Measurements from ENCODE around the gene ABHD6. TPM values are rescaled to one million over a fixed set of nuclear protein-coding genes. Genes with fewer than 3 reads are reported as not detected.
A peak's percentile ranks its signal among the peaks of the same experiment; 100 is the strongest.
"Not testable (repeated sequence)": the region's sequence is repeated elsewhere in the genome, so short reads cannot be mapped to it uniquely, and the experiment has no call there.

The ABHD6 gene
- total RNA-seq, 1 donor from 2014 or later, result 23.4 TPM

DNA sequence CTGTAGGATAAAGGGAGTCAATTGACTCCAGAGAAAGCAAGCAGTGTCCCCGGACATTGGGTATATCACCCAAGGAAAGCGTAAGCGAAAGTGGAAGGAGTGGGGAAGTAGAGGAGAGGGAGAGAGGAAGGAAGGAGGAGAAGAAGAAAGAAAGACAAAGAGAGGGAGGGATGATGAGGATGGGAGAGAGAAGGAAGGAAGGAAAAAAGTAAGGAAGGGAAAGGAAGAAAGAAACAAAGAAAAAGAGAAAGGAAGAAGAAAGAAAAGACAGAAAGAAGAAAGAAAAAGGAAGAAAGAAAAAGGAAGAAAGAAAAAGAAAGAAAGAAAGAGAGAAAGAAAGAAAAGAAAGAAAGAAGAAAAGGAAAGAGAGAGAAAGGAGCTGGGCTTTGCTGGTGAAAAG is 27.7 kb upstream of the ABHD6 start:
- no peak for DNase-seq (ENCODE audit: low spot score)

DNA sequence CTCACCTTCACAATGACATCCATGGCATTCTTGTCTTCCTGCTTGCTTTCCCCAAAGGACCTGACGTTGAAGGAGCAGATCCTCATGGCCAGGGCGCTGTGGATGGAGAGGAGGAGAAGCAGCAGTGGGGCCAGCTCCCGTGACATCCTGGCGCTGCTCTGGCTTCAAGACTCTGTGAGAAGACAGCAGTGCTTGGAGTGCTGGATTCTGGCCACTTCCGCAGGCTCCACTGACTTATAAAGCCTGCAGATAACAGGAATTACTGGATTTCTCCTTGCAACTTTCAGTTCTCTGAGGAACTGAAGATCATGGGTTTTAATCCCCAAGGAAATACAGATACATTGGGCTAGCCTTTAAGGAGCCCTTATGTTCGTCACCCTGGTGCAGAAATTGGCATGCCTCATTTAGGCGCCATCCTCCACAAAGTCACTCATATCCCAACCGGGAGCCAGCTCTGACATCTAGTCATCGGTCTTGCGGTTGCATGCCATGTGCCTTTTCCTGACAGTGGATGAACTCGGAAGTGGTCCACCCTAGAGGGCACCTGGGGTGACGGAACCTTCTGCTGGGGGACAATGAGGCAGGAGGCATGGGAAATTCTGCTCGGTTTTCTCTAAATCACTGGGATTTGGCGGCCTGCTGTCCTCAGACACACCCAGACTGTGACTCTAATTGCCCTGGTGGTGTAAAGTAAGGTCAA is 26.7 kb upstream of the ABHD6 start, which contains the start of gene DNASE1L3:
TSS of gene DNASE1L3 (minus strand) at position 212 of the 700 bp plus-strand sequence. CDS start at position 146, 66 bp downstream.
- no peak for DNase-seq (ENCODE audit: low spot score)

DNA sequence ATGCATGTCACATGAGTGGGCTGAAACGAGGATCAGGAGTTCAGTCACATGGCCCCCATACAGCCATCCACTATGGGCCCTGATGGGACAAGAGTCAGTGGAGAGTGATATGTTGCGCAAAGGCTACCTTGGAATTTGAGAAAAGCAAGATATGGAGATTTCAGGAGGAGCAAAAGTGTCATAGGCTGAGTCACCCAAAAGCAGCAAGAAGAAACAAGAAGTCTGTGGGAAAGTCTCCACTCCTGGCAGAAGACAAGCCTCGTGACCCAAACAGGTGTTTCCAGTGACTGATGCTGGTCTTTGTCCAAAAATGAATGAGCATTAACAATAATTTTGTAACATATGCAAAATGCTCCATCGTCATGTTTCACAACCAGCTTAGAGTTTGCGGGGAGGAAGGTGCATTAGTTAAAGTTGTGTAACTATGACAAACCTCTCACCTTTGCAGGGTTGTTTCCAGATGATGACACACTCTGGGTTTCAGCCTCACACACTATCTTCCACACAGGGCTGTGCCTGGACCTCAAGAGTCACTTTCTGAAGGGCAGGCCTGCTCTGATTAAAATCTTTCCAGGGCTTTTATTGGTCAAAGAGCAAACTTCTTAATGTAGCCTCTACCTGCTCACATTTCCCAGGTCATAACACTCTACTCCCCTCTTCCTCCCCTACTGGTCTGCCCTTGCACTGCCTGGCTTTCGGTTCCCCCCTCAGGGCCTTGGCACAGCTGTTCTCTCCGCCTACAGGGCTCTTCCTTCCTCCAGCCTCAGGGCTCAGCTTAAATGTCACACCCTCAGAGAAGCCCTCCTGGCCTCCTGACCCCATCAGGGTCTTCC is 22.9 kb upstream of the ABHD6 start:
- no peak for DNase-seq (ENCODE audit: low spot score)

DNA sequence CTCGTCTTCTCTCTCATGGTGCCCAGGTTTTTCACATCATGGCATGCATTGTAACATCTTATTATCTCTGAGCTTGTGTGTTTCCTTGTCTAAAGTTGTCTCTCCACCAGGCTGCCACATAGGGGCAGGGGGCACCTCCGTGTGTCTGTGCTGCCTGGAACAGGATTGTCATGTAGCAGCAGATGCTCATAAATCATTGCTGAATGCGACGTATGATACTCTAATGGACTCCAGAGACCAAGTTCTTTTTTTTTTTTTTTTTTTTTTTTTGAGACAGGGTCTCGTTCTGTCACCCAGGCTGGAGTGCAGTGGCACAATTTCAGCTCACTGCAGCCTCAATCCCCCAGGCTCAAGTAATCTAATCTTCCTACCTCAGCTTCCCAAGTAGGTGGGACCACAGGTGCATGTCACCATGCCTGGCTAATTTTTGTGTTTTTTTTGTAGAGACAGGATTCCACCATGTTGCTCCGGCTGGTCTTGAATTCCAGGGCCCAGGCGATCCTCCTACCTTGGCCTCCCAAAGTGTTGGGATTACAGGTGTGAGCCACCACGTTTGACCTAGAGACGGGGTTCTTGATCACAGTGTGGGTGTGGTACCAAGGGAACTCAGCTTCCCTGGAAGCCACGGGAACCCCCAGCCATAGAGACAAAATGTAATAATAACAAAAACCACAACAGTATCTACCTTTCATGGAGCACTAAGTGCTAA is 22.1 kb upstream of the ABHD6 start:
- DNase-seq (ENCODE audit: low spot score), result no peak

DNA sequence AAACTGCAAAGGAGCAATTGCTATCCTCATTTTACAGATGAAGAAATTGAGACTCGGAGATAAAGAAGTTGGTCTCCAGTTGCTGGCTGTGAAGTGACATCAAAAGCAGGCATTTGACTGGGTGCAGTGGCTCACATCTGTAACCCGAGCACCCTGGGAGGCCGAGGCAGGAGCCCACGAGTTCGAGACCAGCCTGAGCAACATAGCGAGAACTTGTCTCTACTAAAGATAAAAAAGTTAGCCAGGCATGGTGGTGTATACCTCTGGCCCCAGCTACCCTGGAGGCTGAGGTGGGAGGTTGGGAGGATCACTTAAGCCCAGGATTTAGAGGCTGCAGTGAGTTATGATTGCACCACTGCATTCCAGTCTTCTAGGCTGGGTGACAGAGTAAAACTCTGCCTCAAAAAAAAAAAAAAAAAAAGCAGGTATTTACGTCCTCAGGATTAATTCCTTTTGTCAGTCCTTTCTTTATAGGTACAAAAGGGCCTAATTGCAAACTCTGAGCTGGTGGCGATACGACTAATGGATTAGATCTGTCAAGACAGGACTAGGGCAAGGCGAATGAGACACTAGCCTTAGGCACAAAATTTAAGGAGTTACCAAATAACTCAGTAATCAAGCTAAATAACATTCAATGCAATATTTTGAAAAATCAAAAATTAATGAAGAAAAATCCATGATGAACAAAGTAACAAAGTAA is 20.9 kb upstream of the ABHD6 start:
- no peak for DNase-seq (ENCODE audit: low spot score)

DNA sequence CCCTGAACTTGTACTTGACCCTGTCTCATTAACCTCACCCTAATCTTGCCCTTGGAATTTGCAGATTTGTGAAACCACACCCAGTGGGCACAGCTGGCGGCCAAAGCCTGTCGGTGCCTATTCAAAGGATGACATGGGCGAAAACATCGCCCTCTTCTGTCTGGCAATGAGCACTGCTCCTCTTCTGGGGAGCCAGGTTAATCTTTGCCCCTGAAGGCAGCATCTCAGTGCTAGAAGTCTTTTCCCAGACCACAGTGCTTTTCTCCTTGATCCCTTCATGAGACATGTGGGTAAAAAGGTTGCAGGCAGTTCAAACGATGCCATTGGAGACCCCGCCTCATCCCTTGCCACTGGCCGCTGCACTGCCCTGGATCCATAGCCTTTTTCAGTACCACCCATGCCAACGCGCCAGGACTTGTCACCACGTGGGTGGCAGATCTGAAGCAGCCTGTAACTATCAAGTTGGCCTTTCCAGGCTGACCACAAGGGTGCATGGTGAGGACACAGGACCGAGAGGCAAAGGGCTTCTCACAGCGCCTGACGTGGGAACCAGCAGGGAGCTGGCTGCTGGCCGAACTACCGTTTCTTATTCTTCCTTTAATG is 20.3 kb upstream of the ABHD6 start:
- peak; percentile 63 for DNase-seq (ENCODE audit: low spot score)

DNA sequence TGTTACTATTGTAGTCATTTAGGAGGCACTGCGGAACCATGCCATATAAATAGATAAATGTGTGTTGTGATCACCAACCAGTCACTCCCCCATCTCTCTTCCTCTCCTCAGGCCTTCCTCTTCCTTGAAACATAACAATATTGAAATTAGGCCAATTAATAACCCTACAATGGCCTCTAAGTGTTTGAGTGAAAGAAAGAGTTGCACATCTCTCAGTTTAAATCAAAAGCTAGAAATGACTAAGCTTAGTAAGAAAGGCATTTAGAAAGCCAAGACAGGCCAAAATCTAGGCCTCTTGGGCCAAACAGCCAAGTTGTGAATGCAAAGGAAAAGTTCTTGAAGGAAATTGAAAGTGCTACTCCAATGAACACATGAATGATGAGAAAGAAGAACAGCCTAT is 18.7 kb upstream of the ABHD6 start:
- no peak for DNase-seq (ENCODE audit: low spot score)

DNA sequence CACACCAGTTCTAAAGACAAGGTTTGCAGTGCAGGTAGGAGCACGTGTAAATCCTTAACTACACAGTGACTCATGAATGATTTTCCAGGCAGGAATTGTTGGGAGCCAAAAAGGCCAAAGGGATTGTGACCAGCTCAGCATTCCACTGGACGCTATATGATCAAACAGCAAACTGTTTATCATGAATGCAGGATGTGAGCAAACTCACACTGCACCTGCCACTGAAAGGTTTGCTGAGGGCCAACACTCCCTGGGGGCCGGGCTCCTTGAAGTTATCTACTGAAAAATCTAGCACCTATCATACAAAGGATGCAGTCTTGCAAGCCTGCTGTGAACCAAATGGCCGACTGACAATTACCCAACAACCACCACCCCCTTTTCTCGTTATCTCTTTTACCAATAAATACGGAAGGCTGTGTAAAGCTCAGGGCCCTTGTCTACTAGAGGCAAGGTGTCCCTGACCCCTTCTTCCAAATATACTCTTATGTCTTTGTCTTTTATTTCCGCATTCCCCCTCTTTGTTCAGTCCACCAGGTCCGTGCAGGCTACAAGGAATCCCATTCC is 15.3 kb upstream of the ABHD6 start:
- DNase-seq (ENCODE audit: low spot score), result no peak

DNA sequence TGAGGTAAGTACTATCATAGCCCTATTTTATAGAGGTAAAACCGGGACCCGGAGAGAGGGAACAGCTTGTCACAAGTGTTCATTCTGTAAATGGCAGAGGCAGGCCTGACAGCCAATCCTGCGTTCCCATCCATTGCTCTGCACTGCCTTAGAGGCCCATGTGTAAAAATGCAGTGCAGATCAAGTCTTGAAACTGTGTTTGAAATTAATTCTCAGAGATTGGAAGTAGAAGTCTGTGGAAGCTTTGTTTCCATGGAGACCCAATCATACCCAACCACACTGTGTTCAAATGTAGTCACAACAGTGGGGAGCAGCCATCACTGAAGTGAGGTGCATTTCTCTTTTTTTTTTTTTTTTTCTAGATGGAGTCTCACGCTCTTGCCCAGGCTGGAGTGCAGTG is 13.7 kb upstream of the ABHD6 start:
- DNase-seq (ENCODE audit: low spot score), result no peak

DNA sequence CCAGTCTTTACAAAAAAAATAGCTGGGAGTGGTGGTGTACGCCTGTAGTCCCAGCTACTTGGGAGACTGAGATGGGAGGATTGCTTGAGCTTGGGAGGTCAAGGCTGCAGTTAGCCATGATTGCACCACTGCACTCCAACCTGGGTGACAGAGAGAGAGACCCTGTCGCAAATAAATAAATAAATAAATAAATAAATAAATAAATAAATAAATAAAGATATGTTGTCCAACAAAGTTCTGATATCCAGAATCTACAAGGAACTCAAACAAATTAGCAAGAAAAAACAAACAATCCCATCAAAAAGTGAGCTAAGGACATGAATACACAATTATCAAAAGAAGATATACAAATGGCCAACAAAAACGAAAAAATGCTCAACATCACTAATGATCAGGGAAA is 9.7 kb upstream of the ABHD6 start:
- not testable (repeated sequence) for DNase-seq (ENCODE audit: low spot score)

DNA sequence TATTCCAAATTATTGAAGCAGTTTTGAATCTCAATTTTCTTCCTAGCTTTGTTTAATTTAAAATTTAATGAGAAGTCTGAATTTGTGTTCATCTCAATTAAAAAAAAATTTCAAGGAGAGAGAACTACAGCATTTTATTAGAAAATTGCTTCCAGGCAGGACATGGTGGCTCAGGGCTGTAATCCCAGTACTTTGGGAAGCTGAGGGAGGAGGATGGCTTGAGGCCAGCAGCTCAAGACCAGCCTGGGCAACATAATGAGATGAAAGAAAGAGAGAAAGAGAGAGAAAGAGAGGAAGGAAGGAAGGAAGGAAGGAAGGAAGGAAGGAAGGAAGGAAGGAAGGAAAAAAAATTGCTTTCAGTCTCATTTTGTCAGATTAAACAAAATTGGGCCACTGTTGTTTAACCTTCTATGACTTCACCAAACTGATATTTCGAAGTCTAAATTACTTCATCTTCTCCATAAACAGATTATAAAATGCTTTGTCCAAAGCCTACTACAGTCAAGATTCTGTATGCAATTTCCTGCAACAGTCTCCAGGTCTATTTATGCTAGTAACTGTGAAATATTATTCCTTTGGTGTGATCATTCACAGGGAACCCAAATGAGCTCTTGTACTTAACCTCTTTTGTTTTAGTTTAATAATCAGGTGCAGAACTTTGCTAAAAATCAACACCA is 6.6 kb upstream of the ABHD6 start:
- no peak for DNase-seq (ENCODE audit: low spot score)

DNA sequence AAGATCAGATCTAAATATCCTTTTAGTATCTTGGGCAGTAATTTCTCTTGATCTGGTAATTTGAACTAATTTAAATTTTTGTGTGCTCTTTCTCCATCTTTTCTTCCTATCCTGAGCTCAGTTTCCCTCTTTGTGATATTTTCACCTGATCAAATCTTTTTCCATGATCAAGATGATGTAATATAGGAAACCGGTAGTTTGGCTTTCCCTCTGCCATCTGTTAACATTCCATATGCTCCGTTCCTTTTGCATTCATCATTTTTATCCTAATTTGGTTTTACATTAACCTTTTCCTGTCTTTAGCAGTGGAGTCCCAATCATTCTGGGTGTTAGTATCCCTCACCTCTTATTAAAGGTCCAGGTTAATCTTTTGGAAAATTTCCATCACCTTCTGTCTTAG is 5.9 kb upstream of the ABHD6 start:
- no peak for DNase-seq (ENCODE audit: low spot score)

DNA sequence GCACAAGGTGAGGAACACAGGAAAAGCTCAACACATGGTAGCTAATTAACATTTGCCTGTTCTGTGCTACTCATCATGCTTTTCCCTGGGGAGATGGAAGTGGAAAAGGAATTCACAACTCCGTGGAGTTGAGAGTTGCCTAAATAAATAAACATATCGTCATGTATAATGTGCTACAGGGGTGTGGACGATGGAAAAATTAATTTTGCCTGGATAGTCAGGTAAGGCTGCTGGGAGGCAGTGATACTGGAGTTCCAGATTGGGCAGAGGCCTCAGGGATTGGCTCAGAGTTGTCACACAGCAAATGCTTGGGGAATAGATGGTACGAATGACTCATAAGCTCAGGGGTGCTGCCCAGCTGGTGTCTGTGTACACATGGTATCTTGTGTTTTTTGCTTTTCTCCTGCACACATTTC is 3.1 kb upstream of the ABHD6 start:
- DNase-seq (ENCODE audit: low spot score), result no peak

DNA sequence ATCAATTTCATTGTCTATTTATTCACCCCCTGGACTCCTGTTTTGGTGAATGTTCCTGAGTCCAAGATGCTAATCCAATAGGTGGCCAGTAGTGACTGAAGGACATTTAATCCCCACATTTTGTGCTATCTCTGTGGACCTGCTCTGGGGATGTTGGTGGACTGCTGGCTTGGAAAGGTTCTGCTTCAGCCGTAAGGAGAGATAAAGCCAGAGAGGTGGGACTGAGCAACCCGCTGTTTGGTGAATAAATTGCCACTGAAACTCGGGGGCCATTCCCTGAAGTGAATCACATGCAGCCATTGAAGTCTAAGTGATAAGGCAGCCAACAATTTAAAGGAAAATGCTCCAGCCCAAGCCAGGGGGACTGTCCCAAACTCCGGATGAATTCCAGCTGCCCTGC is 1.6 kb upstream of the ABHD6 start:
- DNase-seq (ENCODE audit: low spot score), result no peak

DNA sequence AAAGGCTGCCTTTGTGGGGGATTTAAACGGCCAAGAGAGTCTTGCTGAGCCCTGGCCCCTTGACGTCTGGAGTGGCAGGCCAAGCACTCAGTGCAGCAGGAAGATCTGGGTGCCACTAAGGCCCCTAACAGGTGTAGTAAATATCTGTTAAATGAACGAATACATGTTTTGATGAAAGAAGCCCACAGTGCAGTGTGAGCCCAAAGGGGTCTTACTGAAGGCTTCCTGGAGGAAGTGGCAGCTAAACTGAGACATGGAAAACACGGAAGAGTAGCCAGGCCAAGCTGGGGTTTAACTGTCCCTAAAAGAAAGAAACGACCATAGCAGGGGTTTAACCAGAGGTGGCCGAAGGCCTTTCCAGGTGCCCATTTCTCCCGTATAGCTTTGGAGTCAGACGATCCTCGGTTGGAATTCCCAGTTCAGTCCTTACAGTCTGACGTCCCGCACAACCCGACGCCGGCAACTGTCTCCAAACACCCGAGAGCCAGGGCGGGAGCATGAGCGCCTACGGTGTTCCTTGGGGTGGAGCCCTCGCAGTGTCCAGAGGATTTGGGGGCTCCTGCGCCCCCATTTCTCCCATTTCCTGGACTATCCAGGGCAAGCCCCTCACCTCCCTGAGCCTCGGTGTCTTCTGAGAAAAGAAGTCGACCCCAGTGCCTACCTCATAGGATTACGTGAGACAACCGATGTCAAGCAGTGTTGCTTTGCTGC is 910 bp upstream of the ABHD6 start:
- DNase-seq (ENCODE audit: low spot score), result no peak

DNA sequence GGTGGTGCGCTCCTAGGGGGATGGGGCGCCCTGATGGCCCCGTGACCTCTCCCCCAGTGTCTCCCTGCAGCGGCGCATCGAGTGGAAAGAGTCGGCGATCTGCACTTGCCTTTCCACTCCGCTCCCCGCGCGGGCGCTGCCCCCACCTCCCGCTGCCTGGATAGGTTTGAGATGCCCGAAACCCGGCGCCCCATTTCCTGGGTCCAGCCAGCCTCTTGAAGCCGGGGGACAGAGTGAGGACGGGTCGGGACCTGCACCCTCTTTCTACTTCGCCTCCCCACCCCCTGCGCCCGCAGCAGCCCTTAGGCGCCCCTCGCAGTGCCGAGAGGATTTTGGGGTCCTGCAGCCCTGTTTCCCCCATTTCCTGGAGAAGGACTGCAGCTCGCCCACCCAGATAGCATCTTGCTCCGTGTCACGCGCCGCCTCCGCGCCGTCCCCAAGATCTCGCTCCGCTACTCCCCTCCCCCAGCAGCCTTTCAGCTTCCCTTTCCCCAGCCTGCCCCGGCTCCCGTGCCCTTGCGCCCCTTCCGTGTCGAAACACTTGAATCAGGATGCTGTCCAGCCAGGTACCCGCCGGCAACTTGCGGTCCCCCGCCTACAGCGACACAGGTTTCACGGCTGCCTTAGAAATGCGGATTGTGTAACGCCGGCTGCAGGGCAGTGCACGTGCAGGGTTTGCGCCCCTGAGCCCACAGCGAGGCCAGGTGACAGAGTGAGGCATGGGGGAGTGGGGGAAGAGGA is 519 bp downstream of the ABHD6 start:
- DNase-seq (ENCODE audit: low spot score), result peak; percentile 38

DNA sequence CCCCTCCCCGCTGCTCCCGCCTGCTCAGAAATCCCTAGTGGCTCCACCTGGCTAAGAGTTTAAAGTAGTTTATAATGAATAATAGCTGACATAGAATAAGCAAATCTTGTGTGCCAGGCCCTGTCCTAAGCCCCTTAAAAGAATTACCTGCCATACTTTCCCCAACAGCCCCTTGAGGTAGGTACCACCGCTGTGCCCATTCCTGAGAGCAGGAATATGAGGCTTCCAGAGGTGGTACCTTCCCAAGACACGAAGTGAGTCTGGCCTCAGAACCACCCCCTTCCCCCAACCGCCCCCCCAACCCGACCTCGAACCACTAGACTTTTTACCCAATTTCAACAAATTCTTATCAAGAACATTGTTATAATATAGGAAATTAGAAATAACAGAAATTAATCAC is 1.2 kb downstream of the ABHD6 start:
- DNase-seq (ENCODE audit: low spot score), result no peak

DNA sequence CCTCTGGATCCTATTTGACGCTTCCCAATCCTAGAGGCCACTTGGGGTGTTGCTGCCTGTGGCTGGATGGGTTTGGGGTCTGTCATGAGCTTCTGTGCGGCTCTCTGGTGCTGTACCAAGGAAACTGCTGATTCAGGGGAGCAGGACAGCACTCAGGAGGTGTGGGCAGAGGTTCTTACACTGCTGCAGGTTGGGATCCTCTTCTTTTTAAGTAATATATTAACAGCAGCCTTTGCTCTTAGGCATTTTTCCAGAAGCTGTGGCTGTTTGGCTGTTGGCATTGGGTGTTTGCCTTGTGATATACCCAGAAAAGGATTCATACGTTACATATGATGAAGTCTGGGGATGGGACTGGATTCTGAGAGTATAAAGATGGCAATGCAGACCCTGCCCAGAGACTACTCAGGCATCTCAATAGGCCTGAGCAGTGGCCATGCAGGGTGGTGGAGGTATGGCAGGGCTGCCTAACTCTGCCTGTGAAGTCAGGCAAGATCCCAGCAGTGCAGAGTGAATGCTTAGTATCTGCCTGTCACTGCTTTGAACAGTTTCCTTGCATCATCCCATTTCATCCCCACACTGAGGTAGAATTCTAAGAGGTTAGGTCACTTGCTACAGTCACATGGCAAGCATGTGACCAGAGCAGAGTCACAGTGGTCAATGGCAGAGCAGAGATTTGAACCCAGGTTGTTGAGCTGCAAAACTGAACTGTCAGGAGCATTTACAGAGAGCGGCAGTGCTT is 3.9 kb downstream of the ABHD6 start:
- no peak for DNase-seq (ENCODE audit: low spot score)

DNA sequence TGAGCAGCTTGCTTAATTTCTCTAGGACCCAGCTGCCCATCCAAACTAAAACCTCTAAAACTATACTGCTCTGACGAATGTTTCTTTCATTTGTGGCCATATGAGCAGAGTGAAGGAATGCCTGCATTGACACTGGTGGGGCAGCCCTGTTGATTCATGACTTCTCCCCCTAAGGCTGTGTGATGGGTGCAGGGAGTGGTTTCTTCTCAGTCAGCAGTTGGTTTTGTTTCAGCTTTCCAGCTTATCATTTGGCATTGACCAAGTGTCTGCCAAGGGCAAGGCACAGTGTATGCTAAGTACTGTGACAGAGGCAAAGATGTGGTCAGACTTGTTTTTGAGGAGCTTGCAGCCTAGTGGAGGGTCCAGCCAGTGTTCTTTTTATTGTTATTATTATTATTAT is 4.7 kb downstream of the ABHD6 start:
- DNase-seq (ENCODE audit: low spot score), result no peak
